HG02840 (cell line): ENCODE results near the gene TIMM21.

Experiments used
- ATAC-seq: cut with Tn5 transposase; IDR thresholded peaks from one replicate; pipeline ENCODE4 v1.9.1; 2021; ENCODE audit warnings: mild to moderate bottlenecking, moderate library complexity, moderate number of reproducible peaks; ENCODE audit not compliant: unreplicated experiment, low FRiP score

Gene TIMM21

GRCh38 chr18:74185860-74186259 is 37.5 kb downstream of the TIMM21 start:
- no peak for ATAC-seq

- ATAC-seq: no peak
Measured at GRCh38 chr18:74186661-74187060, 38.3 kb downstream of the TIMM21 start.

GRCh38 chr18:74190086-74190485 is 41.8 kb downstream of the TIMM21 start:
- ATAC-seq: no peak

- ATAC-seq: no peak
Measured at GRCh38 chr18:74191577-74191976, 43.3 kb downstream of the TIMM21 start.

- ATAC-seq: no peak
Measured at GRCh38 chr18:74194691-74195090, 46.4 kb downstream of the TIMM21 start.

GRCh38 chr18:74196220-74197119 is 48.1 kb downstream of the TIMM21 start:
- peak; percentile 82 for ATAC-seq

- ATAC-seq: no peak
Measured at GRCh38 chr18:74197705-74198341, 49.5 kb downstream of the TIMM21 start.

GRCh38 chr18:74198453-74198852 is 50.1 kb downstream of the TIMM21 start:
- ATAC-seq: no peak

- ATAC-seq: no peak
Measured at GRCh38 chr18:74200780-74201179, 52.5 kb downstream of the TIMM21 start.

- no peak for ATAC-seq
Measured at GRCh38 chr18:74203811-74204210, 55.5 kb downstream of the TIMM21 start.

- ATAC-seq: no peak
Measured at GRCh38 chr18:74204526-74205152, 56.3 kb downstream of the TIMM21 start.
